KMS-11 (cell line): Measurements from ENCODE around the gene RABAC1.

Source experiments
- H2AFZ ChIP-seq: fragments of 200-600 bp; sonication (generic); 2 replicates; pipeline ENCODE4 v1.6.1; 2016; ENCODE audit warnings: antibody characterized with exemption, mixed run types, low read depth
- H3K27ac ChIP-seq: fragments of 200-600 bp; sonication (generic); 2 replicates; pipeline ENCODE4 v1.6.1; 2016; ENCODE audit warnings: mild to moderate bottlenecking, mixed run types
- H3K27me3 ChIP-seq: fragments of 200-600 bp; sonication (generic); 2 replicates; pipeline ENCODE4 v1.6.1; 2017; ENCODE audit warnings: mild to moderate bottlenecking, low read depth, mixed run types, moderate library complexity; ENCODE audit not compliant: insufficient read depth
- H3K36me3 ChIP-seq: fragments of 200-600 bp; sonication (generic); 2 replicates; pipeline ENCODE4 v1.6.1; 2017; ENCODE audit warnings: mild to moderate bottlenecking, mixed run types; ENCODE audit not compliant: insufficient read depth
- H3K4me1 ChIP-seq: fragments of 200-600 bp; sonication (generic); 2 replicates; pipeline ENCODE4 v1.6.1; 2016; ENCODE audit warnings: mild to moderate bottlenecking, low read depth, mixed run types; ENCODE audit not compliant: poor library complexity, severe bottlenecking
- H3K4me2 ChIP-seq: fragments of 200-600 bp; sonication (generic); 2 replicates; pipeline ENCODE4 v1.7.0; 2016; ENCODE audit warnings: mild to moderate bottlenecking, mixed run types
- H3K4me3 ChIP-seq: fragments of 200-600 bp; sonication (generic); IDR thresholded peaks from 2 replicates; pipeline ENCODE4 v1.6.1; 2017; ENCODE audit warnings: low read depth, low read length, mixed read lengths; ENCODE audit not compliant: insufficient read depth
- H3K79me2 ChIP-seq: fragments of 200-600 bp; sonication (generic); 2 replicates; pipeline ENCODE4 v1.6.1; 2016; ENCODE audit warnings: low read depth, mixed run types; ENCODE audit not compliant: insufficient read depth
- H3K9ac ChIP-seq: fragments of 200-600 bp; sonication (generic); 2 replicates; pipeline ENCODE4 v1.6.1; 2016; ENCODE audit warnings: mild to moderate bottlenecking, mixed run types
- H4K20me1 ChIP-seq: fragments of 200-600 bp; sonication (generic); 2 replicates; pipeline ENCODE4 v1.6.1; 2016; ENCODE audit warnings: mild to moderate bottlenecking, mixed run types; ENCODE audit not compliant: insufficient read depth
- CTCF ChIP-seq: fragments of 200-600 bp; sonication (generic); conservative IDR thresholded peaks from 2 replicates; pipeline ENCODE4 v1.6.1; 2017; ENCODE audit warnings: low read depth, mild to moderate bottlenecking, antibody characterized with exemption, low read length, moderate library complexity, mixed read lengths

Gene RABAC1

GRCh38 chr19:41930322-41930722 lies 28.8 kb downstream of the RABAC1 start:
- H3K27ac ChIP-seq = no peak overlapping the region
- H3K4me3 ChIP-seq = no peak overlapping the region
- no peak overlapping the region for H3K4me2 ChIP-seq
- H3K27me3 ChIP-seq = peaks cover 86% of the 10 kb centered on the region
- no peak overlapping the region for H3K9ac ChIP-seq
- H2AFZ ChIP-seq = no peak overlapping the region
- no peaks in the 10 kb centered on the region for H3K79me2 ChIP-seq
- H3K36me3 ChIP-seq = no peaks in the 10 kb centered on the region
- no peak for TF ChIP-seq CTCF
- no peaks in the 10 kb centered on the region for H3K4me1 ChIP-seq
- H4K20me1 ChIP-seq = no peaks in the 10 kb centered on the region

DNA sequence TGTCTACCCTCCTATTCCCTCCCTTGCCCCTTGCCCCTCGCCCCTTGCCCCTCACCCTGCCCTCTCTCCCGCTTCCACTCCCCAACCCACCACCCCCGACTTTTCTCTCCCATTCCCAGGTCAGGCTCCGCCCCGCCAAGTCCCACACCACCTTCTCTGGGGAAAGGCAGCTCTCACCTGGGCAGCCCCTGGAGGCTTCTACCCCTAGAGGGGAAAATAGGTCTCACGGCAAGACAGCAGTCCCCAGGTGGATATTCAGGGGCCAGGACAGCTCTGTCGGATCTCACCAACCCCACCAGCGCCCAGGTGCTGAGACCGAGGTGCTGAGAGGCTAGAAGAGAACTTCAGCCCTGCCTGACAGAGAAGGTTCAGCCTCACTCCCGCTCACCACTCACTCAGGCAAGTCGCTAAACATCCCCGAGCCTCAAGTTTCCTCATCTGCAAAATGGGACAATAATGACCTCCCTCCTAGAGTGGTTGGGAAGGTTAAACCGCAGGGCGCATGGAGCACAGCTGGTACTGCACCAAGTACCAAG lies 29.5 kb downstream of the RABAC1 start:
- no peak overlapping the region for H2AFZ ChIP-seq
- H3K4me1 ChIP-seq = no peaks in the 10 kb centered on the region
- no peaks in the 10 kb centered on the region for H4K20me1 ChIP-seq
- no peak overlapping the region for H3K27ac ChIP-seq
- no peak overlapping the region for H3K9ac ChIP-seq
- H3K4me3 ChIP-seq = no peak overlapping the region
- peaks cover 91% of the 10 kb centered on the region for H3K27me3 ChIP-seq
- TF ChIP-seq CTCF = no peak
- H3K4me2 ChIP-seq = no peak overlapping the region
- H3K36me3 ChIP-seq = no peaks in the 10 kb centered on the region
- H3K79me2 ChIP-seq = no peaks in the 10 kb centered on the region

DNA sequence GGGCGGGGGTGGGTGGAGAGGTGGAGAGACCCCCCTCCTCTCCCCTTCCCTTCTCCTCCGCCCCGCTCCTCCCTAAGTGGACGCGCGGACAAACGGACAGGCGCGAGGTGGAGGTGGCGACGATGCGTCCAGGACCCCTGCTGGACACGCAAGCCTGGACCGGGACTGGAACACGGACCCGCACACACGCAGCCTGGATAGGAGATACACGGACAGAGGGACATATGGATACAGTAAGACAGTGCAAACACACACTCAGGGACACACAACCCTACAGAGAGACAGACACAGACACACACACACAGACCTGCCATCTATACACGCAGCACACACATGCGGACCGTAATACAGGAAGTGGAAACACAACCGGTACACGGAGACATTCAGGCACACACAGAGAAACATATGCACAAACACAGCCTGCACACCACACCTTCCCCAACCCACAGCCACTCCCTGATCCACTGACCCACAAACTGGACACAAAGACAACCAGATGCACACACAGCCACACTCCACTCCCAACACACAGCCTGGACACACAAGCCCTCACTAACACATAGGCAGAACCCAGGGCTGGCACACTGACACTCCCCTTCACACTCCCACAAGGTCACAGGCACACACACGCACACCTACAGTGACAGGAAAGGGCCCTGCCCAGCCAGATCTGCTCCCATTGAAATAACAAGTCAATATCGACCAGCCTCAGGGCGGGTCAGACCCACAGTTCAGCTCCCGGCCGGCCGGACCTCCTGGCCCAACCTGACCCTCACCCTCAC lies 30.2 kb downstream of the RABAC1 start:
- peaks cover 97% of the 10 kb centered on the region for H3K27me3 ChIP-seq
- H2AFZ ChIP-seq = no peak overlapping the region

DNA sequence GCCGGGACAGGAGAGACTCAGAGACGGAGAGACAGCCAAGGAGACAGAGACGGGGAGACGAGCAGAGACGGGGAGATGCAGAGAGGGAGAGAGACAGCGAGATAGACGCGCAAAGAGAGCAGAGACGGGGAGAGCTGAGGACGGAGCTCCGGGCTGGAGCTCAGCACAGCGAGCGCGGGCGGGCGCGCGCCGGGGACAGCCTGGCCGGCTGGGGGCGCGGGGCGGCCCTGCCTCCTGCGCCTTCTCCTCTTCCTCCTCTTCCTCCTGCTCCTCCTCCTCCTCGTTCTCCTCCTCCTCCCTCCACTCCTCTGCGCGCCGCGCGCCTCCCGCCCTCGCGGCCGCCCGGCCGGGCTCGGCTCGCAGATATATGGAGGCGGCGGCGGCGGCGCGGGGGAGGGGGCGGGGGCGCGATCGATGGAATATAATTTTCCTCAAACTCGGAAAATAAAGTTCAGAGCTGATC lies 30.9 kb downstream of the RABAC1 start, which contains the start of gene ERFL:
Gene ERFL, minus strand, starts transcription at position 229 of the 463 bp plus-strand sequence. CDS start 15,530 bp downstream, outside the sequence.
- H3K36me3 ChIP-seq = no peaks in the 10 kb centered on the region

More for the DNA sequence above, 30.2 kb downstream of the RABAC1 start:
- Histone ChIP-seq H4K20me1 (no peaks in the 10 kb centered on the region), H3K4me3 (no peak overlapping the region), H3K9ac (no peak overlapping the region), H3K4me2 (no peak overlapping the region), H3K4me1 (no peaks in the 10 kb centered on the region), H3K36me3 (no peaks in the 10 kb centered on the region), H3K79me2 (no peaks in the 10 kb centered on the region), H3K27ac (no peak overlapping the region)
- no peak for TF ChIP-seq CTCF

More for the DNA sequence above, 30.9 kb downstream of the RABAC1 start, which contains the start of gene ERFL:
- no peak within 1 kb of the TSS for H3K9ac ChIP-seq
- no peaks in the 10 kb centered on the region for H3K4me1 ChIP-seq
- TF ChIP-seq CTCF = no peak
- H2AFZ ChIP-seq = no peak within 1 kb of the TSS
- H3K4me2 ChIP-seq = no peak within 1 kb of the TSS
- H3K4me3 ChIP-seq = no peak within 1 kb of the TSS
- H3K79me2 ChIP-seq = no peaks in the 10 kb centered on the region
- peaks cover 91% of the 10 kb centered on the region for H3K27me3 ChIP-seq
- H3K27ac ChIP-seq = no peak within 1 kb of the TSS
- H4K20me1 ChIP-seq = no peaks in the 10 kb centered on the region
